HCT116 (cell line): ENCODE data around the gene C1orf105. TPM values are rescaled to one million over a fixed set of nuclear protein-coding genes. Genes with fewer than 3 reads are reported as not detected.

ENCODE experiments used
- ATAC-seq: fragments of 200-7000 bp; cut with Tn5 transposase; 2 replicates; pipeline ENCODE4 v1.9.1; 2020; ENCODE audit warnings: mild to moderate bottlenecking, moderate library complexity
- BruUV-seq: library from RNA; stranded (reverse); fragments of 400-500 nt; replicated peaks from 2 replicates; lab custom pipeline; 2021; lab: Mats Ljungman, UMichigan
- CTCF ChIA-PET: fragments of 300-600 bp; sonication (Branson Sonifier 250); formaldehyde crosslinking; loops from one replicate; lab custom pipeline; 2021; ENCODE audit warnings: antibody characterized with exemption; lab: Charles Lee
- POLR2A ChIA-PET: fragments of 300-600, 350-600 bp; sonication (Branson Sonifier 250); formaldehyde crosslinking; loops from one replicate; lab custom pipeline; 2021; ENCODE audit warnings: antibody characterized with exemption; lab: Charles Lee
- RAD21 ChIA-PET, 2 experiments: fragments of 300-600 bp; sonication (Branson Sonifier 250); formaldehyde crosslinking; loops; one replicate each; lab custom pipeline; 2023; ENCODE audit warnings: low total read pairs in 2 of 2; ENCODE audit not compliant: uncharacterized antibody in 2 of 2, unreplicated experiment in 2 of 2, low non-redundant PET in 1 of 2; lab: Charles Lee
- DNase-seq: peaks from one replicate; pipeline ENCODE4 v3.0.0-alpha.2; 2010; ENCODE audit warnings: low read depth, low spot score
- H2AFZ ChIP-seq: fragments of 200-600 bp; shearing (Covaris generic), sonication (generic); 2 replicates; pipeline ENCODE4 v1.6.1; 2017; ENCODE audit warnings: low read depth, mixed run types, mixed read lengths, antibody characterized with exemption, low read length; ENCODE audit not compliant: poor library complexity, severe bottlenecking
- H3K27ac ChIP-seq: 2 replicates; pipeline ENCODE4 v1.5.1; 2012; ENCODE audit warnings: low read depth, low read length
- H3K27me3 ChIP-seq: fragments of 200-600 bp; sonication (generic); 2 replicates; pipeline ENCODE4 v1.6.1; 2016; ENCODE audit warnings: mixed run types, low read length, mixed read lengths; ENCODE audit not compliant: insufficient read depth
- H3K36me3 ChIP-seq, 2 experiments: fragments of 200-500 bp in 1 of 2; fragments of 200-600 bp in 1 of 2; sonication (Bioruptor generic) in 1 of 2; sonication (generic) in 1 of 2; 2 replicates each; pipeline versions ENCODE4 v1.5.1 to v1.6.1; 2014 to 2016; ENCODE audit warnings: low read length in 2 of 2, inconsistent platforms in 1 of 2, mixed read lengths in 1 of 2, mixed run types in 1 of 2; ENCODE audit not compliant: insufficient read depth in 2 of 2, control insufficient read depth in 1 of 2
- H3K4me1 ChIP-seq, 2 experiments: fragments of 200-600 bp in 1 of 2; sonication (generic) in 1 of 2; 2 replicates each; pipeline versions ENCODE4 v1.5.1 to v1.6.1; 2012 to 2017; ENCODE audit warnings: low read length in 2 of 2, inconsistent platforms in 1 of 2, mild to moderate bottlenecking in 1 of 2, mixed read lengths in 1 of 2, mixed run types in 1 of 2, moderate library complexity in 1 of 2; ENCODE audit not compliant: insufficient read depth in 2 of 2, control insufficient read depth in 1 of 2
- H3K4me2 ChIP-seq: fragments of 200-600 bp; sonication (generic); 2 replicates; pipeline ENCODE4 v1.6.1; 2017; ENCODE audit warnings: mixed run types, low read length, mixed read lengths
- H3K4me3 ChIP-seq, 2 experiments: fragments of 200-600 bp in 1 of 2; sonication (generic) in 1 of 2; replicated peaks in 1 of 2; 2 replicates each; pipeline ENCODE4 v1.5.1; 2011 to 2016; ENCODE audit warnings: low read length in 2 of 2, control low read depth in 1 of 2, low read depth in 1 of 2, mild to moderate bottlenecking in 1 of 2, mixed read lengths in 1 of 2, mixed run types in 1 of 2
- H3K79me2 ChIP-seq: fragments of 200-600 bp; sonication (generic); 2 replicates; pipeline ENCODE4 v1.6.1; 2017; ENCODE audit warnings: mild to moderate bottlenecking, mixed run types, low read length, moderate library complexity, mixed read lengths; ENCODE audit not compliant: insufficient read depth
- H3K9ac ChIP-seq: fragments of 200-600 bp; sonication (generic); 2 replicates; pipeline ENCODE4 v1.6.1; 2016; ENCODE audit warnings: low read length, mixed read lengths
- H3K9me2 ChIP-seq: fragments of 200-600 bp; sonication (generic), shearing (Covaris generic); 2 replicates; pipeline ENCODE4 v1.6.1; 2017; ENCODE audit warnings: mixed run types, mild to moderate bottlenecking, moderate library complexity; ENCODE audit not compliant: insufficient read depth
- H3K9me3 ChIP-seq, 2 experiments: fragments of 200-500 bp in 1 of 2; fragments of 200-600 bp in 1 of 2; sonication (Bioruptor generic) in 1 of 2; sonication (generic) in 1 of 2; 2 replicates each; pipeline ENCODE4 v1.6.1; 2014 to 2017; ENCODE audit warnings: low read length in 2 of 2, mixed read lengths in 2 of 2, inconsistent platforms in 1 of 2, low read depth in 1 of 2, mild to moderate bottlenecking in 1 of 2, mixed run types in 1 of 2, moderate library complexity in 1 of 2; ENCODE audit not compliant: control insufficient read depth in 1 of 2, insufficient read depth in 1 of 2
- H4K20me1 ChIP-seq: fragments of 200-600 bp; sonication (generic), shearing (Covaris generic); 2 replicates; pipeline ENCODE4 v1.6.1; 2017; ENCODE audit warnings: mixed run types, mild to moderate bottlenecking, moderate library complexity; ENCODE audit not compliant: insufficient read depth
- POLR2A ChIP-seq: IDR thresholded peaks from 2 replicates; pipeline ENCODE4 v1.7.0; 2011; ENCODE audit warnings: borderline replicate concordance; ENCODE audit not compliant: insufficient read depth, insufficient read length; ENCODE audit errors: extremely low read depth
- POLR2AphosphoS5 ChIP-seq: IDR thresholded peaks from 2 replicates; pipeline ENCODE4 v1.6.1; 2011; ENCODE audit warnings: mild to moderate bottlenecking, low read depth, low read length, moderate library complexity
- RAD21 ChIP-seq: IDR thresholded peaks from 2 replicates; pipeline ENCODE4 v1.6.1; 2012; ENCODE audit warnings: low read depth, mild to moderate bottlenecking
- REST ChIP-seq: IDR thresholded peaks from 2 replicates; pipeline ENCODE4 v1.6.1; 2012; ENCODE audit warnings: low read depth
- TCF7L2 ChIP-seq: IDR thresholded peaks from 2 replicates; pipeline ENCODE4 v1.7.0; 2011; ENCODE audit warnings: borderline replicate concordance, inconsistent platforms; ENCODE audit not compliant: insufficient read depth, insufficient read length; ENCODE audit errors: extremely low read depth
- YY1 ChIP-seq: IDR thresholded peaks from 2 replicates; pipeline ENCODE4 v1.6.1; 2011; ENCODE audit warnings: low read length, low read depth, moderate library complexity, mild to moderate bottlenecking; ENCODE audit not compliant: insufficient replicate concordance; ENCODE audit errors: extremely low read depth
- ZNF274 ChIP-seq: fragments of 200-500 bp; sonication (Bioruptor generic); IDR thresholded peaks from 2 replicates; pipeline ENCODE4 v1.6.1; 2014; ENCODE audit warnings: mild to moderate bottlenecking, low read depth, low read length, inconsistent platforms
- intact Hi-C: fragments of 100-400 bp; cut with micrococcal nuclease; formaldehyde crosslinking; loops from 2 replicates; pipeline ENCODE4 v1.10.0; 2022
- total RNA-seq: library from RNA; stranded (reverse); gene quantifications from one replicate; pipeline ENCODE4 v1.2.1, GENCODE V29; 2021; ENCODE audit not compliant: unreplicated experiment
- TF ChIP-seq, protein P1 (sequence below): IDR thresholded peaks from 2 replicates; pipeline ENCODE4 v1.6.1; 2012

Gene C1orf105
- total RNA-seq, 1 experiment from 2014 or later = not detected

- H3K27me3 ChIP-seq = no peaks in the 10 kb centered on the region
- H3K9ac ChIP-seq = no peak overlapping the region
- ChIA-PET CTCF (interaction anchor here (0.9 kb wide), 1 partner anchor 334 kb away, joined by 4 read pairs; no protein-coding TSS in a partner anchor), POLR2A (no interaction called here), RAD21 (no interaction called here)
- no peak for ATAC-seq
- no peaks in the 10 kb centered on the region for H3K9me3 ChIP-seq
- no peak for TF ChIP-seq POLR2A
- no peak for TF ChIP-seq ZNF274
- TF ChIP-seq TCF7L2 = no peak
- TF ChIP-seq YY1 = no peak
- TF ChIP-seq, protein P1, sequence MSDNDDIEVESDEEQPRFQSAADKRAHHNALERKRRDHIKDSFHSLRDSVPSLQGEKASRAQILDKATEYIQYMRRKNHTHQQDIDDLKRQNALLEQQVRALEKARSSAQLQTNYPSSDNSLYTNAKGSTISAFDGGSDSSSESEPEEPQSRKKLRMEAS = no peak
- no peak for TF ChIP-seq RAD21
- TF ChIP-seq REST = no peak
- TF ChIP-seq POLR2AphosphoS5 = no peak
- no peaks in the 10 kb centered on the region for H3K79me2 ChIP-seq
- H3K9me2 ChIP-seq = no peaks in the 10 kb centered on the region
- H3K4me3 ChIP-seq = no peak overlapping the region
- no peaks in the 10 kb centered on the region for H4K20me1 ChIP-seq
- intact Hi-C loops = no loop called here
- H2AFZ ChIP-seq = no peak overlapping the region
- DNase-seq = no peak
- H3K27ac ChIP-seq = no peak overlapping the region
- no peaks in the 10 kb centered on the region for H3K36me3 ChIP-seq
- no peaks in the 10 kb centered on the region for H3K4me1 ChIP-seq
- no TSS peak for BruUV-seq
- no peak overlapping the region for H3K4me2 ChIP-seq
These were observed 2.9 kb downstream of the C1orf105 start for GRCh38 chr1:172423336-172423735.
